ENCODE data around the gene MRPL50.

- TF ChIP-seq, protein P1, sequence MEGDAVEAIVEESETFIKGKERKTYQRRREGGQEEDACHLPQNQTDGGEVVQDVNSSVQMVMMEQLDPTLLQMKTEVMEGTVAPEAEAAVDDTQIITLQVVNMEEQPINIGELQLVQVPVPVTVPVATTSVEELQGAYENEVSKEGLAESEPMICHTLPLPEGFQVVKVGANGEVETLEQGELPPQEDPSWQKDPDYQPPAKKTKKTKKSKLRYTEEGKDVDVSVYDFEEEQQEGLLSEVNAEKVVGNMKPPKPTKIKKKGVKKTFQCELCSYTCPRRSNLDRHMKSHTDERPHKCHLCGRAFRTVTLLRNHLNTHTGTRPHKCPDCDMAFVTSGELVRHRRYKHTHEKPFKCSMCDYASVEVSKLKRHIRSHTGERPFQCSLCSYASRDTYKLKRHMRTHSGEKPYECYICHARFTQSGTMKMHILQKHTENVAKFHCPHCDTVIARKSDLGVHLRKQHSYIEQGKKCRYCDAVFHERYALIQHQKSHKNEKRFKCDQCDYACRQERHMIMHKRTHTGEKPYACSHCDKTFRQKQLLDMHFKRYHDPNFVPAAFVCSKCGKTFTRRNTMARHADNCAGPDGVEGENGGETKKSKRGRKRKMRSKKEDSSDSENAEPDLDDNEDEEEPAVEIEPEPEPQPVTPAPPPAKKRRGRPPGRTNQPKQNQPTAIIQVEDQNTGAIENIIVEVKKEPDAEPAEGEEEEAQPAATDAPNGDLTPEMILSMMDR (IDR thresholded peaks at IDR 0.05) = no peak
- TF ChIP-seq POLR2A (IDR thresholded peaks at IDR 0.05) = no peak
Measured at GRCh38 chr9:101366038-101366756, 32.2 kb downstream of the MRPL50 start.
